Activated CD4-positive, alpha-beta memory T cell treated with anti-CD3 and anti-CD28 coated beads, Interleukin-2, amount 10 ng/mL, durations not matched to agents 7 days and 5 days (primary cell): ENCODE measurements around the gene C13orf46. TPM values are rescaled to one million over a fixed set of nuclear protein-coding genes. Genes with fewer than 3 reads are reported as not detected.
"Not testable (repeated sequence)": the region's sequence is repeated elsewhere in the genome, so short reads cannot be mapped to it uniquely, and the experiment has no call there.

Experiments used
- CTCF ChIA-PET: fragments of 350-600 bp; sonication (Branson Sonifier 250); formaldehyde crosslinking; loops from one replicate; lab custom pipeline; 2021; ENCODE audit warnings: antibody characterized with exemption, inconsistent platforms; lab: Charles Lee
- POLR2A ChIA-PET: fragments of 350-600 bp; sonication (Branson Sonifier 250); formaldehyde crosslinking; loops from one replicate; lab custom pipeline; 2021; ENCODE audit warnings: antibody characterized with exemption; lab: Charles Lee
- DNase-seq: peaks from one replicate; pipeline ENCODE4 v3.0.0-alpha.2; 2020
- H3K27ac Mint-ChIP-seq: one replicate; pipeline ENCODE4 v1.8.0; 2021; ENCODE audit warnings: mild to moderate bottlenecking, mixed read lengths
- H3K27me3 Mint-ChIP-seq: one replicate; pipeline ENCODE4 v1.8.0; 2021; ENCODE audit warnings: mixed read lengths
- H3K36me3 Mint-ChIP-seq: one replicate; pipeline ENCODE4 v1.8.0; 2021; ENCODE audit warnings: low read depth, mixed read lengths
- H3K4me1 Mint-ChIP-seq: one replicate; pipeline ENCODE4 v1.8.0; 2021; ENCODE audit warnings: mixed read lengths
- H3K4me3 Mint-ChIP-seq: one replicate; pipeline ENCODE4 v1.8.0; 2021; ENCODE audit warnings: mild to moderate bottlenecking, mixed read lengths
- H3K9me3 Mint-ChIP-seq: one replicate; pipeline ENCODE4 v1.8.0; 2021; ENCODE audit warnings: mixed read lengths
- total RNA-seq, 2 experiments: library from RNA; stranded (reverse); gene quantifications; one replicate each; pipeline ENCODE4 v1.2.3, GENCODE V29; 2021

The C13orf46 gene
- 1 to 10 TPM; 2.5 to 2.9 TPM for total RNA-seq

- ChIA-PET CTCF (no interaction called here), POLR2A (interaction anchor here (0.9 kb wide), 1 partner anchor 95 kb away, joined by 3 read pairs; no protein-coding TSS in a partner anchor)
- Mint-ChIP-seq H3K36me3 (peaks cover 41% of the 10 kb centered on the region), H3K27ac (no peak within 1 kb of the TSS), H3K4me1 (no peaks in the 10 kb centered on the region), H3K9me3 (no peaks in the 10 kb centered on the region), H3K27me3 (no peaks in the 10 kb centered on the region), H3K4me3 (no peak within 1 kb of the TSS)
- no peak for DNase-seq
Measured at GRCh38 chr13:113973218-113974164, at the start of gene C13orf46. Gene C13orf46 (minus strand): TSS chr13:113974076. CDS start chr13:113973997, 79 bp downstream.

DNA sequence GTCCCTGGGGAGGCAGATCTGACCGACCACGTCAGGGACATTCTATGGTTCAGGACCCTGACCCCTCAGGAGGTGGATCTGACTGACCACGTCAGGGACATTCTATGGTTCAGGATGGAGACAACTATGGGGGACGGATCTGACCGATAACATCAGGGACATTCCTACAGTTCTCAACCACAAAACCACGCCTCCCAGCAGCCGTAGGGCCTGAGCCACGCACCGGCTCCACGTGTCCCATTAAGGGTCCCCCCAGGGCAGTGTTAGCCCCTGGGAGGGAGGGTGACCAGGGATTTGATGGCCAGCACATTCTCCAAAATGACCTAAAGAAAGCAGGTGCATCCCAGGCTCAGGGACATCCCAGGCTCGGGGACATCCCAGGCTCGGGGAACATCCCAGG is 49.0 kb upstream of the C13orf46 start:
- POLR2A ChIA-PET, result no interaction called here
- peaks cover 3% of the 10 kb centered on the region for H3K4me1 Mint-ChIP-seq
- peaks cover 61% of the 10 kb centered on the region for H3K36me3 Mint-ChIP-seq
- CTCF ChIA-PET, result no interaction called here
- no peaks in the 10 kb centered on the region for H3K9me3 Mint-ChIP-seq
- H3K4me3 Mint-ChIP-seq, result no peak overlapping the region
- H3K27ac Mint-ChIP-seq, result no peak overlapping the region
- no peak for DNase-seq
- H3K27me3 Mint-ChIP-seq, result no peaks in the 10 kb centered on the region

- peaks cover 3% of the 10 kb centered on the region for H3K4me1 Mint-ChIP-seq
- no peaks in the 10 kb centered on the region for H3K9me3 Mint-ChIP-seq
- POLR2A ChIA-PET, result no interaction called here
- H3K27ac Mint-ChIP-seq, result no peak overlapping the region
- no peak overlapping the region for H3K4me3 Mint-ChIP-seq
- no peaks in the 10 kb centered on the region for H3K27me3 Mint-ChIP-seq
- CTCF ChIA-PET, result no interaction called here
- H3K36me3 Mint-ChIP-seq, result peaks cover 61% of the 10 kb centered on the region
- DNase-seq, result no peak
Measured at GRCh38 chr13:114022309-114022669, 48.4 kb upstream of the C13orf46 start.

- POLR2A ChIA-PET, result no interaction called here
Measured at GRCh38 chr13:114021464-114022308, 47.8 kb upstream of the C13orf46 start.

GRCh38 chr13:114020750-114021463 is 47.0 kb upstream of the C13orf46 start:
- Mint-ChIP-seq H3K4me1 (peaks cover 4% of the 10 kb centered on the region), H3K36me3 (peaks cover 61% of the 10 kb centered on the region), H3K4me3 (no peak overlapping the region), H3K9me3 (no peaks in the 10 kb centered on the region), H3K27ac (no peak overlapping the region), H3K27me3 (no peaks in the 10 kb centered on the region)
- ChIA-PET POLR2A (no interaction called here), CTCF (no interaction called here)
- no peak for DNase-seq

More at GRCh38 chr13:114021464-114022308, 47.8 kb upstream of the C13orf46 start:
- H3K4me1 Mint-ChIP-seq, result peaks cover 3% of the 10 kb centered on the region
- no peak overlapping the region for H3K27ac Mint-ChIP-seq
- DNase-seq, result no peak
- no peaks in the 10 kb centered on the region for H3K9me3 Mint-ChIP-seq
- H3K27me3 Mint-ChIP-seq, result no peaks in the 10 kb centered on the region
- H3K4me3 Mint-ChIP-seq, result no peak overlapping the region
- peaks cover 62% of the 10 kb centered on the region for H3K36me3 Mint-ChIP-seq
- CTCF ChIA-PET, result no interaction called here

DNA sequence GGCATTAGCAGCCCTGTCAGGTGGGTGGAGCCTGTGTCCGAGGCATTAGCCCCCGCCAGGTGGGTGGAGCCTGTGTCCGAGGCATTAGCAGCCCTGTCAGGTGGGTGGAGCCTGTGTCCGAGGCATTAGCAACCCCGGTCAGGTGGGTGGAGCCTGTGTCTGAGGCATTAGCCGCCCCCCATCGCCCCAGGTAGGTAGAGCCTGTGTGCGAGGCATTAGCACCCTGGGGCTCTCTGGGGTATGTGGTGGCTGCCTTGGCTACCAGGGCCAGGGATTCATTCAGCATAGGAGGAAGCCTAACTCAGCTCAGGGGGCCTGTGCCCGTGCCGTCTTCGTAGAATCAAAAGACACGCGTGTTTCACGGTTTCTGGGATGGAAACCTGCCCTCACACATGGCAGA is 46.3 kb upstream of the C13orf46 start:
- CTCF ChIA-PET, H3K27me3 Mint-ChIP-seq, DNase-seq, H3K9me3 Mint-ChIP-seq, H3K4me3 Mint-ChIP-seq, H3K4me1 Mint-ChIP-seq, POLR2A ChIA-PET, H3K27ac Mint-ChIP-seq: not testable (repeated sequence)
- H3K36me3 Mint-ChIP-seq, result peaks cover 60% of the 10 kb centered on the region

DNA sequence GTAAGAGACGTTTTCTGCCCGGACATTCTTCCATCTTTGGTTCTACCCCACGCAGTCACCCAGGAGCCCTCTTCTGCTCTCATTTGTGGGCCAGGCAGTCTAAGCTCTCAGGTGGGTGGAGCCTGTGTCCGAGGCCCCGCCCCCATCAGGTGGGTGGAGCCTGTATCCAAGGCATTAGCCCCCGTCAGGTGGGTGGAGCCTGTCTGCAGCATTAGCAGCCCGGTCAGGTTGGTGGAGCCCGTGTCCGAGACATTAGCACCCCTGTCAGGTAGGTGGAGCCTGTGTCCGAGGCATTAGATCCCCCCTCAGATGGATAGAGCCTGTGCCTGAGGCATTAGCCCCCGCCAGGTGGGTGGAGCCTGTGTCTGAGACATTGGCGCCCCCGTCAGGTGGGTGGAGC is 45.5 kb upstream of the C13orf46 start:
- H3K4me3 Mint-ChIP-seq, result no peak overlapping the region
- no peaks in the 10 kb centered on the region for H3K9me3 Mint-ChIP-seq
- ChIA-PET CTCF (no interaction called here), POLR2A (no interaction called here)
- no peaks in the 10 kb centered on the region for H3K27me3 Mint-ChIP-seq
- peak; percentile 39 for DNase-seq
- peaks cover 4% of the 10 kb centered on the region for H3K4me1 Mint-ChIP-seq
- peaks cover 62% of the 10 kb centered on the region for H3K36me3 Mint-ChIP-seq
- H3K27ac Mint-ChIP-seq, result no peak overlapping the region

GRCh38 chr13:114018461-114019055 is 44.7 kb upstream of the C13orf46 start:
- peaks cover 1% of the 10 kb centered on the region for H3K4me1 Mint-ChIP-seq
- ChIA-PET POLR2A (no interaction called here), CTCF (no interaction called here)
- H3K27me3 Mint-ChIP-seq, result no peaks in the 10 kb centered on the region
- H3K36me3 Mint-ChIP-seq, result peaks cover 55% of the 10 kb centered on the region
- DNase-seq, result no peak
- H3K27ac Mint-ChIP-seq, result no peak overlapping the region
- no peaks in the 10 kb centered on the region for H3K9me3 Mint-ChIP-seq
- H3K4me3 Mint-ChIP-seq, result no peak overlapping the region

DNA sequence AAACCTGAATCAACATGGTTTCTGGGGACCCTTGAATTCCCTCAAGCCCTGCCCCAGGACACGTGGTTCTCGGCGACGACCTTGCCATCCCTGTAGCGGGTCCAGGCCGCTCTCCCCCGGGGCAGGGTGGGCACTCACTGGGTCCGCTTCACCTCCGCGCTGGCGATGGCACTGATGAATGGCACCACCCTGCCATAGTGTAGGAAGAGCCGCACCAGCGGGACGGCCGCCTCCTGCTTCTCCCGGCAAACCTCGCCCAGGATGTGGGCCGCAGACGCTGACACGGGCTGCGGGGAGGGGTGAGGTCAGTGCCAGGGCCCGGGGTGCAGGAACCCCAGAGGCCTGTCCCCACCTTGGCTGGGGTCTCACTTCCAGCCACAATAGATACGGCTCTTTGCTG is 44.1 kb upstream of the C13orf46 start:
- Mint-ChIP-seq H3K4me1 (peaks cover 1% of the 10 kb centered on the region), H3K36me3 (peaks cover 52% of the 10 kb centered on the region), H3K27me3 (no peaks in the 10 kb centered on the region), H3K9me3 (no peaks in the 10 kb centered on the region), H3K27ac (no peak overlapping the region), H3K4me3 (no peak overlapping the region)
- no peak for DNase-seq
- POLR2A ChIA-PET, result no interaction called here
- CTCF ChIA-PET, result no interaction called here

DNA sequence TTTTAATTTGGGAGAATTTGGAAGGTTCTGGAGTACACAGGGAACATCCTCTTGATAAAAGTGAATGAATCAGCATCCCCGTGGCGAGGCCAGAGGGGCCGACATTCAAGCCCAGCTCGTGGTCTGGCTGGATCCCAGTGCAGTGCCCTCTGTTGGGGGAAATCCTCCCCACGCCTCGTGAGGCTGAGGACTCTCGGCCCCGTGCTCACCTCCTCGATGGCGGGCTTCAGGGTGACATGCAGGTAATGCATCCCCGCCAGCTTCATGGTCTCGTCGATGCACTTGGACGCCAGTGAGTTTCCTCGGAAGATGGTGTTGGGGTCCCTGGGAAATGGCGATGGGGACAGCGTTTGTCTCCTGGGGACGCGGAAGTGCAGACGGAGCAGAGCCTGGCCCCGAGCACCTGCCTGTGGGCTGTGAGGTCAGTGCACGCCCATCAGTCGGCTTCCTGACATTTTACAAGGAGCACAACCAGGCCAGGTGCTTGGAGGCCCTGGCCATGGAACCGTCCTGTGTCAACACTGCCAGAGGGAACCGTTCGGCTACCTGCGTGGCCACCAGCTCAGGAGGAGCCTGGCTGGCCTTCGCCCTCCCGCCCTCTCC is 43.3 kb upstream of the C13orf46 start:
- ChIA-PET CTCF (no interaction called here), POLR2A (no interaction called here)
- Mint-ChIP-seq H3K36me3 (peaks cover 52% of the 10 kb centered on the region), H3K4me3 (no peak overlapping the region), H3K27ac (no peak overlapping the region), H3K27me3 (no peaks in the 10 kb centered on the region), H3K9me3 (no peaks in the 10 kb centered on the region), H3K4me1 (peaks cover 1% of the 10 kb centered on the region)
- no peak for DNase-seq

GRCh38 chr13:114016321-114017027 is 42.6 kb upstream of the C13orf46 start:
- DNase-seq, result no peak
- CTCF ChIA-PET, result no interaction called here
- POLR2A ChIA-PET, result no interaction called here
- Mint-ChIP-seq H3K27ac (peak overlapping the region; percentile 57), H3K9me3 (no peaks in the 10 kb centered on the region), H3K4me3 (no peak overlapping the region), H3K4me1 (peaks cover 1% of the 10 kb centered on the region), H3K27me3 (no peaks in the 10 kb centered on the region), H3K36me3 (peaks cover 49% of the 10 kb centered on the region)

DNA sequence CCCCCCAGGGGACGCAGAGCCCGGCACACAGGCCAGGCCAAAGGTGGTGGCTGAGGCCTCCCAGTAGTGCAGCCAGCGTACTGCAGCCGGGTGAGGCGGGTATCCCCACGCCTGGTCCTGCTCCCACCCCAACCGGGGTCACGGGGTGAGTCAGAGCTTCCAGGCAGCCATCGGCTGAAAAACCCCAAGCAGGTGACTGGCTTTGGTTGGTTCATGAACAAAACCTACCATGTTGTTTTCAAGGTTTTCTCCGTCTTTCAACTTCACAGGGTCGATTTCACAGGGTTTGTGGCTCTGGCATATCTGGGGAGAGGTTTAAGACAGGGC is 42.1 kb upstream of the C13orf46 start:
- peaks cover 47% of the 10 kb centered on the region for H3K36me3 Mint-ChIP-seq
- no peak overlapping the region for H3K27ac Mint-ChIP-seq
- peaks cover 4% of the 10 kb centered on the region for H3K4me1 Mint-ChIP-seq
- no peaks in the 10 kb centered on the region for H3K9me3 Mint-ChIP-seq
- no peak overlapping the region for H3K4me3 Mint-ChIP-seq
- no peaks in the 10 kb centered on the region for H3K27me3 Mint-ChIP-seq
- CTCF ChIA-PET, result no interaction called here
- DNase-seq, result no peak
- POLR2A ChIA-PET, result no interaction called here
